ENCODE measurements around the gene PDE9A.

- TF ChIP-seq CTCF (IDR thresholded peaks at IDR 0.05 in 8 of 11, conservative IDR thresholded peaks at IDR 0.05 in 3 of 11) (no peak), POLR2AphosphoS5 (IDR thresholded peaks at IDR 0.05) (no peak)
Measured at GRCh38 chr21:42777064-42777756, 123.8 kb downstream of the PDE9A start.

Data from spleen (tissue), 7 donors.